ENCODE results near the gene WHAMM.
"Not testable (repeated sequence)": the region's sequence is repeated elsewhere in the genome, so short reads cannot be mapped to it uniquely, and the experiment has no call there.

The WHAMM gene

GRCh38 chr15:82839136-82839535 lies 29.7 kb downstream of the WHAMM start:
- no peak for DNase-seq

DNA sequence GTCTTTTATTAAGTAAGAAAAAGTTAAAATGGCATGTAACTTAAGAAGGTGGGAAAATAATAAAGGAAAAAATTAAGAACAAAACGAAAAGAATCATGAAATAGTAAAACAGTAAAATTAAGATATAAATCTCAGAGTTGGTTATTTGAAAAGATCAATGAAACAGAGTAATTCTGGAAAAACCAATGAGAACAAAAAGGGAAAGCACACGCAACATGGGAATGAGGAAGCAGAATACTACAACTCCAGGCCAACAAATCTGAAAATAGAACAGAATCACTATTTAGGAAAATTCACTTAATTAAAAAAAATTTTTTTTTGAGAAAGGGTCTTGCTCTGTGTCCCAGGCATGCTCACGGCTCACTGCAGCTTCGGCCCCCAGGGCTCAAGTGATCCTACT lies 30.7 kb downstream of the WHAMM start:
- no peak for DNase-seq

DNA sequence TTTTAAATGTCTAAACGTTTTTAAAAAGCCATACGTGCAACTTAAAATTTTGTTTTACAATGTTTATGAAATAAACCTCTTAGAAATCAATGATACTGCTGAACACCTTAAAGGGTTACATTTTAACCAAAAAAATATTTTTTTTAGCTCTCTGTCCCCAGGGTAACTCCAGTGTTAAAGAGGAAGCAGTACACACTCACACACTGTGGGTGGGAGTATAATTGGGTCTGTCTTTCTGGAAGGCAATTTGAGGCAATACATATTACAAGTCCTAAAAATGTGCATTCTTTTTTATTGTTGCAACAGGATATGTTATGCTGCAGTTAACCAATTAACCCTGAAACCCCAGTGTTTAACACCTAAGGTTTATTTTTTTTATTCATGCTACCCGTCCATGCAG lies 34.1 kb downstream of the WHAMM start:
- DNase-seq = no peak

- DNase-seq = no peak
These were observed 36.3 kb downstream of the WHAMM start for GRCh38 chr15:82845686-82846085.

DNA sequence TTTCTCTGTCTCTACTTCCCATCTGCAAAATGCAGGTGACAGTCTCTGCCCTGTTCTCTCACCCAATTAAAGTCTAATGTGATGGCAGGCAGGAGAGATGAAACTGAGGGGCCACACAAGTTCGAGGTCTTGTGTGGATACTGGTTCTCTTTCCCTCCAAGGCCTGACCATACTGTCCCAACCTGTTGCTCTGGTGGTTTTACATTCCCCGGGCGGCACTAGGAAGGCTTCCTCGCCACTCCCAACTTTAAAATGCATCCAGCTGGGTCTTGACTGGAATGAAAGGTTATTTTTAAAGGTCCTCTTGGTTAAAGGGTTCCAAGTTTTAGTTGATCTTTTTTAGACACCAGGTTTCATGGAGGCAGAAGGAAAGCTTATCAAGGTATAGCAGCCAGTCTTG lies 37.2 kb downstream of the WHAMM start:
- no peak for DNase-seq

DNA sequence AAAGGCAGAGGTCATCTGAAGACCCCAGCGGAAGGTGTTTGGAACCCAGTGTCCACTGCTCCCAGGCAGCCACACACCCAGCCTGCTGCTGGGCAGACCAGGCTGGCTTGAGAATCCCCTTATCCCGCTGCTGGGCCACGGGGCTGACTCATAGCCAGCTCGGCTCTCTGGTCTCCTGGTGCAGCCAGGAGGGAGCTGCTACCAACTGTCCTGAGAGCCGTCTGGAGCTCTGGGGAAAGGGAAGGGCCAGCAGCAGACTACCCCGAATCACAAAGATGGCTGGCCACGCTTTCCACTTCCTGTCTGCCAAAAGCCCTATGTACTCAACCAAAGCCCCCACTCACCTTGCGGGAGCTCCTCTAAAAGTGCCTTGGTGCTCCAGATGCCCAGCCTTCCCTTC lies 38.3 kb downstream of the WHAMM start:
- no peak for DNase-seq

- no peak for DNase-seq
These were observed 39.0 kb downstream of the WHAMM start for GRCh38 chr15:82848241-82848993.

DNA sequence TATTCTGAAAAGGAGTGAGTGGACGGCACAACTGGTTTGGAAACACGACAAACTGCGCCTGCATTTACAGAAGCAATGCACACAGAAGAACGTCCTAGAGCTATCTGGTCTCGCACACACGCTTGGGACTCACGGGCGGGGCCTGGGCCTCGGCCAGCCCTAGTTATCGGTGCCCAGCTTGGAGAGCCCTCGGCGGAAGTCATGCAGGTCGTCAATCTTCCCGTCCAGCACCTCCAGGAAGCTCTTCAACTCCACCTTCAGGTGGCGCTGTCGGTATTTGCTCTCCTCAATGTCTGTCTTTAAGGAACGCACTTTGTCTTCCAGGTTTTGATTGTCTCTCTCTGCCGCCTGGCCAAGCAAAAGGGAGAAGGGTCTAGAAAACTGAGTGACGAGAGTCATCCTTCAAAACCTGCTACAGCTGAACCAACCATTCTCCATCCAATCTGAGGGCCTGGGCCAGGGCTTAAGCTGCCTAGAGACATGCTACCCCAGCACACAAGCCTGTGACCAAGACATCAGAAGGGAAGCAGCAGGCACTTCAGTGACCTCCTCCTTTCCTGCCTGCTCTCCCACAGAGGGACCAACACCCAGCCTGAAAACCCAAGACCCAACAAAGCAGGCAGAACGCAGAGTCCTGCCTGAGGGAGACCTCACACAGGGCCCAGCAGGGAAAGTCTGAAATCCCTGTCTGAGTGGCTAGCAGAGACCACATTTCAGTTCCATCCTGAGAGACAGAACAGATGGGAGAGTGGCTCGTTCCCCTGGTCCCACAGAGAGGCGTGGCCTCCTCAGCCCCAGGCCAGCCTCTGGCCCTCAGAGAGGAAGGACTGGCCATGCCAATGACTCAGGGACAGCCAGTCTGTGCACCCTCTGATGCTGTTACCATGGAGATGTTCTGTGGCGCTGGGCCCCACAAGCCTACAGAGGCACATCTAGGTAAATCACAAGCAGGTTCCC lies 40.4 kb downstream of the WHAMM start:
- peak; percentile 96 for DNase-seq

- no peak for DNase-seq
These were observed 41.3 kb downstream of the WHAMM start for GRCh38 chr15:82850731-82851130.

- DNase-seq = no peak
These were observed 42.0 kb downstream of the WHAMM start for GRCh38 chr15:82851306-82851850.

GRCh38 chr15:82851981-82852511 lies 42.6 kb downstream of the WHAMM start:
- peak; percentile 43 for DNase-seq

DNA sequence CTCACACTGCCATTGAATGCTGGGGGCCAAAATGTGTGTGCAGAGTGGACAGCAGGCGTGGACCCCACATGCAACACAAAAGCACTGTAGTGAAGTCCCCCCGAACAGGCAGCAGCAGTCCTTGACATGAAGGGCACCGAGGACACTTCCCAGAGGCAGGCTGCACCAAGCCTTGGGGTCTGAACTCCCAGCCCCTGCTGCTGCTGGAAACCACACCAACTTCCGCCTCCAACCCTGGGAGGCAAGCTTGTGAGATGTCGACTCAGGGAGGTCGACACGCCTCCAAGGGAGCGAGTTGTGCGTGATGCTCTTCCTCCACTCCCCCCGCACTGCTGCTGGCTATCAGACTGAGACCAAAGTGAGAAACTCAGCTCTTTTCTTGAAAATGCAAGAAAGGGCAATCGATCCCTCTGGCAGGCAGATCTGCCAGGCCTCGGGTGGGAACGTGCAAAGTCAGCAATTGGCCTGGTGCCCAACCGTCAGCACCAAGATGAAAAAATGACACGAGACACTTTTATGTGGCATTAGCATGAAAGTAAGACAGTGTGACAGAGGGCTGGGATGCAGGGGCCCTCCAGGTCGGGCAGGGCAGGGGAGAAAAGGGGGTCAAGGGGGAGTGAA lies 43.6 kb downstream of the WHAMM start:
- peak; percentile 46 for DNase-seq

- DNase-seq = no peak
These were observed 45.1 kb downstream of the WHAMM start for GRCh38 chr15:82854554-82854953.

DNA sequence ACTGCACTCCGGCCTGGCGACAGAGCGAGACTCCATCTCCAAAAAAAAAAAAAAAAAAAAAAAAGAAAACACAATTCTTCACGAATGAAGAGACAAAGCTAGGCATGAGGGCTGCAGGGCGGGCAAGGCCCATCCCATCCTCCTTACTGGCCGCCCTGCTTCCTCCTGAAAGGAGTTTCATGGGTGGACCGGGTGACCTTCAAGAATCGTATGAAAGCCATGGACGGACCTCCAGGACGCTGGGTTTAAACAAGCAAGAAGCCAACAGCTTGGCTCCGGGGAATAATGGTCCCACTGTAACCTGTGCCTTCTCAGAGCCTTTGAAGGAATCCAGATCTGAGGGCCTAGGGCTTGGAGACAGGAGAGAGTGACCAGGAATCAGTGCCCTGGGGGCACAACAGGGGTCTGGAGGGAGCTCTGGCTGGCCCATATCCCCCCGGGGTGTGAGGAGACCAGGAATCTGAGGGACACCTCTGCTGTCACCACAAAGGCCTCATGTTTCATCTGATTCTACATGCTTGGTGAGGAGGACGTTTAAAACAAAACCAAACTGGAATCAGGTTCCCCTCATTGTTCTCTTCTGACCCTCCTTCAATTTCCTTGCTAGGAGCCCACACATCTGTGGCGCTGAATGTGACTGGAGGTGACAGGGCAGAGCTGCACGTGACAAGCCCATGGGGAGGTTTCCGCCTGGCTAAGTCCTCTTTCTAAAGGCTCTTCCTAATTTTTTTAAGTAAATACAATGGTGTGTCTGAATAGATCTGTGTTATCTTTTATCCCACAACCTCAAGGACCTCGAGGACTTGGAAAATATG lies 46.1 kb downstream of the WHAMM start:
- DNase-seq = peak; percentile 96

DNA sequence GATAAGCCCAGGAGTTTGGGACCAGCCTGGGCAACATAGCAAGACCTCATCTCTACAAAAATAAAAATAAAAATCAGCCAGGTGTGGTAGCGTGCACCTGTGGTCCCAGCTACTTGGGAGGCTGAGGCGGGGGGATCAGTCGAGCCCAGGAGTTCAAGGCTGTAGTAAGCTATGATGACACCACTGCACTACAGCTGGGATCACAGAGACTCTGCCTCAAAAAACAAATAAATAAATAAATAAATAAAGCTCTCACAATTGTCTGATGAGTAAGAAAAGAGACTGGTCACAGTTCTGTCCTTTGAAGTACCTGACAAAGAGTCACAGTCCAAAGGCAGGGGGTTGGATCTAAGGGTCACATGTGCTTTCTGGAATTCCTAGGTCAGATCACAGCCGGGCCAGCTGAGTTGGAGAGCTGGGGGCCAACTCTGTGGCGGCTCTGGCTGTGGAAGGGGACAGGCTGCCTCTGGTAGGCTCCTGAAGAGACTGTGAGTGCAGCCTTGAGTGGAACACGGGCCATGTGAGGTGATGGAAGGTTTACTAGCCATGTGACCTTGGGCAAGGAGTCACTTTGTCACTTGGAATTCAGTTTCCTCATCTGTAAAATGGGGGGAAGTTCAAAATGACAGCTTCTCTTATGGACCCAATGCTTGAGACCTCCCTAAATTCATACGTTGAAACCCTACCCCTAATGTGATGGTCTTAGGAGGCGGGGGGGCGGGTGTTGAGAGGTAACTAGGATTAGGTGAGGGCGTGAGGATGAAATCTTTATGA lies 47.2 kb downstream of the WHAMM start:
- DNase-seq = peak; percentile 55

DNA sequence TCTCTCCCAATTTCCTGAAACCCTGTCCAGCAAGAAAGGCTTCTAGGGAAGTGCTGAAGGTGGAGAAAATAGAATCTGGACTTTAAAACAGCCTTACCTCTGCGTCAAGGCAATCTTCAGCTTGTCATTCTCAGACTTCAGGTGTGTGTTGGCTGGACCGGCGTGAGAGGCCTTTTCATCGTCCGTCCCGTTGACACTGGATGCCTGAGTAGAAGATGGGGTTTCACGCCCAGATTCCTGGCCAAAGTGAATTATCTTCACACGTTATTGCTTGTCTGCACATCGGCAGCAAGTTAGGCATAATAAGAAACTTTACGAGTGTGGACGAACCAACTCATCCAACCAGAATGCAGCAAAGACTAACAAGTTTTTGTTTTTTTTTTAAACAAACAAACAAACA lies 49.5 kb downstream of the WHAMM start:
- DNase-seq = no peak

- DNase-seq = no peak
These were observed 53.5 kb downstream of the WHAMM start for GRCh38 chr15:82862886-82863285.

DNA sequence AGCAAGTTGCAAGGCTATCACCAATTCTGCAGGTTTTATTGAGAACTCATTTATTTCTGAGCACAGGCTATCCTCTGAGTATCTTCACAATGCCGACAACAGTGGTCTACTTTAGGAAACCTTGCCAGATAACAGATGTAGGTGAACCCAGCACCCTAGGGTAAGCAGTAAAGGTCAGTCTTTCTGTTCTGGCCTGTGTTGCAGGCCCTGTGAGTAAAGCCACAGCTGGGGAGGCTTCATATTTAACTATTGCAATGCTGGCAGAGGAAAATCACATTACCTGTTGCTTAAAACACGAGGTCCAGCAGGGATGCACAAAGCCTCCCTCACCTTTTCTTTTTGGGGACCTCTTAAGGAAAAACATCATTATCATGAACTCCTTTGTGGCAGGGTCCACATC lies 55.5 kb downstream of the WHAMM start:
- no peak for DNase-seq

DNA sequence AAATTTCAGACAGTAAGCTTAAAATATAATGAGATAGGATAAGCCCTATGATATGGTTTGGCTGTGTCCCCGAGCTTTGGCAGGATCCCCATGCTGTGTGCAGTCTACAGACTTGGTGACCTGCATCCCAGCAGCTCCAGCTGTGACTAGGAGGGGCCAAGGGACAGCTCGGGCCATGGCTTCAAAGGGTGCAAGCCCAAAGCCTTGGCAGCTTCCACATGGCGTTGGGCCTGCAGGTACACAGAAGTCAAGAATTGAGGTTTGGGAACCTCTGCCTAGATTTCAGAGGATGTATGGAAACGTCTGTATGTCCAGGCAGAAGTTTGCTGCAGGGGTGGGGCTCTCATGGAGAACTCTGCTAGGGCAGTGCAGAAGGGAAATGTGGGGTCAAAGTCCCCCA lies 56.2 kb downstream of the WHAMM start:
- not testable (repeated sequence) for DNase-seq

DNA sequence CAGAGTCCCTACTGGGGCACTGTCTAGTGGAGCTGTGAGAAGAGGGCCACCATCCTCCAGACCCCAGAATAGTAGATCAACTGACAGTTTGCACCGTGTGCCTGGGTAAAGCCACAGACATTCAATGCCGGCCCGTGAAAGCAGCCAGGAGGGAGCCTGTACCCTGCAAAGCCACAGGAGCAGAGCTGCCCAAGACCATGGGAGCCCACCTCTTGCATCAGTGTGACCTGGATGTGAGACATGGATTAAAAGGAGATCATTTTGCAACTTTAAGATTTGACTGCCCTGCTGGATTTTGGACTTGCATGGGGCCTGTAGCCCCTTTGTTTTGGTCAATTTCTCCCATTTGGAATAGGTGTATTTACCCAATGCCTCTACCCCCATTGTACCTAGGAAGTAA lies 56.6 kb downstream of the WHAMM start:
- not testable (repeated sequence) for DNase-seq

DNA sequence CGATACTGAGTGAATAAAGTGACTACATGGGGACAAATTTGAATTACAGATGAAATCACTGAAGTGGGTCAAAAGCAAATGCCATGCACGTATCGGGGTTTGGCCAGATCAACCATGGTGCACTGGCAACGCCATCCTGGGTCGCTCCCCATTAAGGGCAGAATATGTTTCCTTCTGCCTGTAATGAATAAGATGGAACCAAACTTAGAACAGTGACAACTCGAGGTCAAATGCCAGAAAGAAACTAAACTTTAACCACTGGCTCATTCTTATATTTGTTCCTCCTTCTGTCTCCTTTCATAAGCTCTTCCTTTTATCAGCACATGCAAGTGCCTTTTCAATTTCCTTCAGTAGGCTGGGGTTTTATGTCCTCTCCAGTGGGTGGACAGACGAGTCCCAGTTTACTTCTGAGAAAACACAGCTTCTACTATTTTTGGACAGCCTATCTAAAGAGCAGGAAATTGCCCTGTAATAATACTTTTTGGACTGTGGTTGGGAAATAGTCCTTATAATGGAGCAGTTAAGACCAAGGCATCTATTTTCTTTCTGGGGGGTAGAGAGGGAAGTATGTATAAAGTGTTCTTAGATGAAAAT lies 61.4 kb downstream of the WHAMM start:
- no peak for DNase-seq

All from eye (tissue), 1 donor.